HUES48 (cell line): ENCODE measurements around the gene EIF2A.
"Not testable (repeated sequence)": the region's sequence is repeated elsewhere in the genome, so short reads cannot be mapped to it uniquely, and the experiment has no call there.

ENCODE experiments used
- H3K27ac ChIP-seq: one replicate; pipeline ENCODE4 v1.7.0; 2013; ENCODE audit warnings: low read depth, low read length, inconsistent platforms
- H3K27me3 ChIP-seq: 2 replicates; pipeline ENCODE4 v1.6.1; 2013; ENCODE audit warnings: mild to moderate bottlenecking, low read length; ENCODE audit not compliant: control insufficient read depth, insufficient read depth
- H3K36me3 ChIP-seq: 2 replicates; pipeline ENCODE4 v1.6.1; 2013; ENCODE audit warnings: low read length; ENCODE audit not compliant: control insufficient read depth, insufficient read depth
- H3K4me1 ChIP-seq: 2 replicates; pipeline ENCODE4 v1.6.1; 2013; ENCODE audit warnings: mild to moderate bottlenecking, low read length; ENCODE audit not compliant: control insufficient read depth, insufficient read depth
- H3K4me3 ChIP-seq: 2 replicates; pipeline ENCODE4 v1.5.1; 2013; ENCODE audit warnings: mild to moderate bottlenecking, low read depth, low read length
- H3K9ac ChIP-seq: 2 replicates; pipeline ENCODE4 v1.6.1; 2013; ENCODE audit warnings: mild to moderate bottlenecking, low read depth, low read length, moderate library complexity
- H3K9me3 ChIP-seq: 2 replicates; pipeline ENCODE4 v1.6.1; 2013; ENCODE audit warnings: low read length; ENCODE audit not compliant: control insufficient read depth, insufficient read depth

EIF2A gene

GRCh38 chr3:150620002-150620689, 73.6 kb downstream of the EIF2A start:
- H3K27ac ChIP-seq, result no peak overlapping the region

GRCh38 chr3:150622955-150623354, 76.4 kb downstream of the EIF2A start:
- not testable (repeated sequence) for H3K4me3 ChIP-seq, H3K9me3 ChIP-seq, H3K27ac ChIP-seq, H3K9ac ChIP-seq, H3K27me3 ChIP-seq
- H3K36me3 ChIP-seq, result peaks cover 53% of the 10 kb centered on the region
- H3K4me1 ChIP-seq, result peaks cover 13% of the 10 kb centered on the region

More at GRCh38 chr3:150620002-150620689, 73.6 kb downstream of the EIF2A start:
- Histone ChIP-seq H3K36me3 (peaks cover 25% of the 10 kb centered on the region), H3K9me3 (no peaks in the 10 kb centered on the region), H3K9ac (no peak overlapping the region), H3K4me3 (no peak overlapping the region), H3K4me1 (peaks cover 13% of the 10 kb centered on the region), H3K27me3 (no peaks in the 10 kb centered on the region)

DNA sequence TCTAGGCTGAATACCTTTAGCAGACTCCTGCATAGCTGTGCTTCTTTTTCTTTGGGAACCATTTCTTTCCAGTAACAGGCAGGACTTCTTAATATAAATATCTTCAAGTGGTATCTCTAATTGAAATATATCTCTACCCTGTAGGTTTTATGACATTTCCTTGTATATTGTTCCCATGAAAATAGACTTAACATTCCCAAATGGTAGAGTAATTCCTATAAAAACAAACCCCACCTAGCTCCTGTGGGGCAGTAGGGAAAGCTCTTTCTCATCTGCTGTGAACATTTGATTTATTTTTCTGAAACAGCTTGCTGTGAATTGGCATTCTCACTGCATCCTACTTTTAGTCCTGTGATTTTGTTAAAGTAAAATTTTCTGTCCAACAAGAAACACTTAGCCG, 77.4 kb downstream of the EIF2A start:
- peaks cover 13% of the 10 kb centered on the region for H3K4me1 ChIP-seq
- H3K9me3 ChIP-seq, result no peaks in the 10 kb centered on the region
- H3K9ac ChIP-seq, result no peak overlapping the region
- H3K27me3 ChIP-seq, result no peaks in the 10 kb centered on the region
- H3K36me3 ChIP-seq, result peaks cover 55% of the 10 kb centered on the region
- no peak overlapping the region for H3K4me3 ChIP-seq
- H3K27ac ChIP-seq, result no peak overlapping the region

DNA sequence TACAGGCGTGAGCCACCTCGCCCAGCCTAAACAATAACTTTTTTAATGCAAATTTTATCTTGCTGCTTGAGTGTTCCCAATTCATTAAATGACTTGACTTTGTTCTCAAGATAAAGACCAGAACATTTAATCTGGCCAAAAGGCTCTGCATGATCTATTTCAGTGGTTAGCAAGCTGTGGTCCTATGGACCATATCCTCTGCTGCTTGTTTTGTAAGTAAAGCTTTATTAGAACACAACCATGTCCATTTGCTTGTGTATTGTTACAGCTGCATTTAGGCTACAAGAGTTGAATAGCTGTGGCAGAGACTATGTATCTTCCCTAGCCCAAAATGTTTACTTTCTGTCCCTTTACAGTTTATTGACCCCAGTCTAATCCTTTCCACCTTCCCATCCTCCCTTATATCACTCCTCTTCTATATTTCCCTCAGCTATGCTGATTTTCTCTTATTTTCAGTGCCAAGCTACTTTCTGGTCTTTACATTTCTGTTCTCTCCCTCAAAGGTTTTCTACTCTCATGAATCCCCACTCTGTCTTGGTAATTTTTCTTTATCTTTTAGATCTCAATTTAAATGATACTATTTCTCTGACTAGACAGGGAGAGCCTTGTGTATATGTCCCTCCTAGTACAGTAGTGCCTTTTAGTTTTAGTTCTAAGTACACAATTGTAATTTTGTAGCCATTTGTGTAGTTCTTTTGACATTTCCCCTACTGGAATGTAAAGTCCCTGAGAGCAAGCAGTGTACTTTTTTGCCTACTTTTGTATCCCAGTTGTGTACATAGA, 79.8 kb downstream of the EIF2A start:
- Histone ChIP-seq H3K27ac (no peak overlapping the region), H3K9ac (no peak overlapping the region), H3K4me3 (no peak overlapping the region), H3K4me1 (peaks cover 5% of the 10 kb centered on the region), H3K9me3 (no peaks in the 10 kb centered on the region), H3K27me3 (no peaks in the 10 kb centered on the region), H3K36me3 (peaks cover 60% of the 10 kb centered on the region)

DNA sequence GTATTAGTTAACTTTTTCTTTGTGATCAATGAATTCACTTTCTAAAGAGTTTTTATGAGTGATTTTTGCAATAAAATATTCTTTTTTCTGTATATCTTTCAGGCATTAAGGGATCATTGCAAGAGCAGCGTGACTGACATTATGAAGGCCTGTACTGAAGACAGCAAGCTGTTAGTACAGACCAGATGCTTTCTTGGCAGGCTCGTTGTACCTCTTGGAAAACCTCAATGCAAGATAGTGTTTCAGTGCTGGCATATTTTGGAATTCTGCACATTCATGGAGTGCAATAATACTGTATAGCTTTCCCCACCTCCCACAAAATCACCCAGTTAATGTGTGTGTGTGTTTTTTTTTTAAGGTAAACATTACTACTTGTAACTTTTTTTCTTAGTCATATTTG, 81.0 kb downstream of the EIF2A start:
- Histone ChIP-seq H3K4me3 (no peak overlapping the region), H3K4me1 (no peaks in the 10 kb centered on the region), H3K27me3 (no peaks in the 10 kb centered on the region), H3K9ac (no peak overlapping the region), H3K27ac (no peak overlapping the region), H3K36me3 (peaks cover 60% of the 10 kb centered on the region), H3K9me3 (no peaks in the 10 kb centered on the region)

DNA sequence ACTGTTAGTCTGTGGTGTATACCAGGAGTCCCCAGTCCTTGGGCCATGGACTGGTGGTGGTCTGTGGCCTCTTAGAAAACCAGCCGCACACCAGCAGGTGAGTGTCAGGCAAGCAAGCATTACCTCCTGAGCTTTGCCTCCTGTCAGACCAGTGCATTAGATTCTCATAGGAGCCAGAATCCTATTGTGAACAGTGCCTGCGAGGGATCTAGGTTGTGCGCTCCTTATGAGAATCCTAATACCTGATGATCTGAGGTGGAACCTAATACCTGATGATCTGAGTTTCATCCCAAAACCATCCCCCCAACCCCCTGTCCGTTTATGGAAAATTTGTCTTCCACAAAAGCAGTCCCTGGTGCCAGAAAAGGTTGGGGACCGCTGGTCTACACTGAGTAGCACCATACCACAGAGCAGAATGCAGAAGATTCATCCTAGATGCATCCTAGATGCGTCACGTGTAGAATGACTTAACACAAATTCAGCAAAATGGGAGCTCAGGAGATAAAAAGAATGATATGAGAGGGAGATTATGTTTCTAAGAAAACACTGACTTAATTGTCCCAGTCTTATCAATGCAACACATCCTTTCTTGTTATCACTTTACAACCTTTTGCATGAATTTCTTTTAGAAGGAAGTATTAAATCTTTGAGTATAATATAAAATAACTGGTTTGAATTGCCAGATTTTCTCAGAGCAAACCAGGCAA, 85.1 kb downstream of the EIF2A start:
- no peaks in the 10 kb centered on the region for H3K27me3 ChIP-seq
- H3K9me3 ChIP-seq, result no peaks in the 10 kb centered on the region
- H3K9ac ChIP-seq, result no peak overlapping the region
- H3K4me3 ChIP-seq, result no peak overlapping the region
- H3K4me1 ChIP-seq, result 0 out of 2 replicates have a peak, but pooled peaks cover 2% of the 10 kb centered on the region
- peaks cover 28% of the 10 kb centered on the region for H3K36me3 ChIP-seq
- no peak overlapping the region for H3K27ac ChIP-seq

DNA sequence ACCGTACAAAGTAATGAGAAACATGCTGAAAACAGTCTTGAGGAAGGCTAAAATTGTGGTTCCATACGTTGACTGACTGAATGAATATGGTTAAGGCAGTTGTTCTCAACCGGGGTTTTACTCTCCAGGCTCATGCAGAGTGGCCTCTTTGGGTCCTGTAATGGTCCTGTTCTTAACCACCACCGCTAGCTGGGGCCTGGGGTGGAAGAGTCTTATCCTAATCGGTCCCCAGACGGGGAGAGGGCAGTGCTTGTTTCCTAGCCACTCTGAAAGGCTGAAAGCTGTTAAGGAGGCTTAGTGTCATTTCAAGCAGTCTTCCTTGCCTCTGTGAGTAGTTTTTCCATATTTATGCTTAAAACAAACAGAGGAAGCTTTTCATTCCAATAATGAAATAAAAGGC, 88.5 kb downstream of the EIF2A start:
- Histone ChIP-seq H3K4me3 (no peak overlapping the region), H3K27me3 (no peaks in the 10 kb centered on the region), H3K9me3 (no peaks in the 10 kb centered on the region), H3K4me1 (0 out of 2 replicates have a peak, but pooled peaks cover 2% of the 10 kb centered on the region), H3K36me3 (peaks cover 3% of the 10 kb centered on the region; the same call in 1 of the 2 replicates), H3K27ac (peak overlapping the region; percentile 55), H3K9ac (no peak overlapping the region)

GRCh38 chr3:150635526-150635925, 88.9 kb downstream of the EIF2A start:
- Histone ChIP-seq H3K9ac (no peak overlapping the region), H3K4me1 (0 out of 2 replicates have a peak, but pooled peaks cover 2% of the 10 kb centered on the region), H3K27me3 (no peaks in the 10 kb centered on the region), H3K27ac (peak overlapping the region; percentile 55), H3K4me3 (no peak overlapping the region), H3K36me3 (peaks cover under 1% of the 10 kb centered on the region; the same call in 1 of the 2 replicates), H3K9me3 (no peaks in the 10 kb centered on the region)
